WTC11 (cell line): ENCODE measurements around the gene MFSD2A. TPM values are rescaled to one million over a fixed set of nuclear protein-coding genes. Genes with fewer than 3 reads are reported as not detected.

ENCODE experiments used
- ATAC-seq: fragments of 200-7000 bp; cut with Tn5 transposase; 2 replicates; pipeline ENCODE4 v1.10.0; 2021; ENCODE audit warnings: mild to moderate bottlenecking, moderate library complexity
- CTCF ChIA-PET: fragments of 300-600 bp; sonication (Branson Sonifier 250); formaldehyde crosslinking; loops from one replicate; lab custom pipeline; 2021; ENCODE audit warnings: antibody characterized with exemption; lab: Charles Lee
- POLR2A ChIA-PET: fragments of 350-600 bp; sonication (Branson Sonifier 250); formaldehyde crosslinking; loops from one replicate; lab custom pipeline; 2021; ENCODE audit warnings: antibody characterized with exemption; lab: Charles Lee
- DNase-seq: peaks from one replicate; pipeline ENCODE4 v3.0.0; 2021; ENCODE audit warnings: low spot score
- H3K27ac Mint-ChIP-seq: 2 replicates; pipeline ENCODE4 v1.8.0; 2021; ENCODE audit warnings: mixed read lengths
- H3K27me3 Mint-ChIP-seq: 2 replicates; pipeline ENCODE4 v1.8.0; 2021; ENCODE audit warnings: low read depth, mild to moderate bottlenecking, moderate library complexity, mixed read lengths
- H3K36me3 Mint-ChIP-seq: 2 replicates; pipeline ENCODE4 v1.8.0; 2021; ENCODE audit warnings: mixed read lengths
- H3K4me1 Mint-ChIP-seq: 2 replicates; pipeline ENCODE4 v1.8.0; 2022; ENCODE audit warnings: mixed read lengths
- H3K4me3 Mint-ChIP-seq: 2 replicates; pipeline ENCODE4 v1.8.0; 2021; ENCODE audit warnings: mild to moderate bottlenecking, moderate library complexity, mixed read lengths
- H3K9me3 Mint-ChIP-seq: 2 replicates; pipeline ENCODE4 v1.8.0; 2021; ENCODE audit warnings: mixed read lengths
- ESRRA ChIP-seq: sonication (generic); formaldehyde crosslinking; IDR thresholded peaks from 2 replicates; pipeline ENCODE4 v1.8.1; 2022; ENCODE audit warnings: mild to moderate bottlenecking, missing genetic modification reagents, borderline replicate concordance
- FOXP1 ChIP-seq: sonication (generic); formaldehyde crosslinking; IDR thresholded peaks from 2 replicates; pipeline ENCODE4 v1.8.0; 2022; ENCODE audit warnings: missing genetic modification reagents, mild to moderate bottlenecking, moderate library complexity, borderline replicate concordance
- JUN ChIP-seq: sonication (generic); formaldehyde crosslinking; IDR thresholded peaks from 2 replicates; pipeline ENCODE4 v1.8.0; 2023; ENCODE audit warnings: mild to moderate bottlenecking, missing genetic modification reagents
- KAT7 ChIP-seq: sonication (generic); formaldehyde crosslinking; IDR thresholded peaks from 2 replicates; pipeline ENCODE4 v1.8.1; 2023; ENCODE audit warnings: missing genetic modification reagents, mild to moderate bottlenecking, borderline replicate concordance
- NFYB ChIP-seq: sonication (generic); formaldehyde crosslinking; conservative IDR thresholded peaks from 2 replicates; pipeline ENCODE4 v1.8.0; 2022; ENCODE audit warnings: low read depth, missing genetic modification reagents
- NR1H2 ChIP-seq: sonication (generic); formaldehyde crosslinking; IDR thresholded peaks from 2 replicates; pipeline ENCODE4 v1.9.0; 2021; ENCODE audit warnings: mild to moderate bottlenecking, moderate library complexity, missing genetic modification reagents
- TEAD1 ChIP-seq: sonication (generic); formaldehyde crosslinking; IDR thresholded peaks from 2 replicates; pipeline ENCODE4 v1.8.0; 2022; ENCODE audit warnings: mild to moderate bottlenecking, missing genetic modification reagents
- ZNF219 ChIP-seq: sonication (generic); formaldehyde crosslinking; IDR thresholded peaks from 2 replicates; pipeline ENCODE4 v1.8.0; 2023; ENCODE audit warnings: missing genetic modification reagents, mild to moderate bottlenecking, borderline replicate concordance
- ZNF416 ChIP-seq: fragments of 250-450 bp; sonication (Bioruptor Pico); IDR thresholded peaks from 2 replicates; pipeline ENCODE4 v1.9.0; 2021; ENCODE audit warnings: mild to moderate bottlenecking, inconsistent platforms
- ZNF423 ChIP-seq: fragments of 250-450 bp; sonication (Bioruptor Pico); IDR thresholded peaks from 2 replicates; pipeline ENCODE4 v2.1.2; 2022; ENCODE audit warnings: mild to moderate bottlenecking, moderate library complexity
- ZNF671 ChIP-seq: fragments of 250-450 bp; sonication (Bioruptor Pico); IDR thresholded peaks from 2 replicates; pipeline ENCODE4 v1.8.0; 2021; ENCODE audit warnings: mild to moderate bottlenecking
- total RNA-seq: library from RNA; stranded (reverse); gene quantifications from 3 replicates; pipeline ENCODE4 v1.2.3, GENCODE V29; 2021
- TF ChIP-seq, protein P1 (sequence below): sonication (generic); formaldehyde crosslinking; IDR thresholded peaks from 2 replicates; pipeline ENCODE4 v1.8.0; 2023; ENCODE audit warnings: missing genetic modification reagents, mild to moderate bottlenecking, borderline replicate concordance
- TF ChIP-seq, protein P2 (sequence below): fragments of 250-450 bp; sonication (Bioruptor Pico); IDR thresholded peaks from 2 replicates; pipeline ENCODE4 v1.9.0; 2021; ENCODE audit warnings: mild to moderate bottlenecking
- TF ChIP-seq, protein P3 (sequence below): sonication (generic); formaldehyde crosslinking; conservative IDR thresholded peaks from 2 replicates; pipeline ENCODE4 v1.8.1; 2023; ENCODE audit warnings: mild to moderate bottlenecking, low read depth, missing genetic modification reagents, moderate library complexity
- TF ChIP-seq, protein P4 (sequence below): sonication (generic); formaldehyde crosslinking; IDR thresholded peaks from 2 replicates; pipeline ENCODE4 v1.8.1; 2023; ENCODE audit warnings: mild to moderate bottlenecking, missing genetic modification reagents, moderate library complexity
- TF ChIP-seq, protein P5 (sequence below): sonication (generic); formaldehyde crosslinking; IDR thresholded peaks from 2 replicates; pipeline ENCODE4 v1.8.1; 2023; ENCODE audit warnings: mild to moderate bottlenecking, missing genetic modification reagents
- TF ChIP-seq, protein P6 (sequence below): sonication (generic); formaldehyde crosslinking; IDR thresholded peaks from 2 replicates; pipeline ENCODE4 v1.8.1; 2023; ENCODE audit warnings: mild to moderate bottlenecking, missing genetic modification reagents, borderline replicate concordance

MFSD2A gene
- total RNA-seq, 1 experiment from 2014 or later, result 14.0 TPM

DNA sequence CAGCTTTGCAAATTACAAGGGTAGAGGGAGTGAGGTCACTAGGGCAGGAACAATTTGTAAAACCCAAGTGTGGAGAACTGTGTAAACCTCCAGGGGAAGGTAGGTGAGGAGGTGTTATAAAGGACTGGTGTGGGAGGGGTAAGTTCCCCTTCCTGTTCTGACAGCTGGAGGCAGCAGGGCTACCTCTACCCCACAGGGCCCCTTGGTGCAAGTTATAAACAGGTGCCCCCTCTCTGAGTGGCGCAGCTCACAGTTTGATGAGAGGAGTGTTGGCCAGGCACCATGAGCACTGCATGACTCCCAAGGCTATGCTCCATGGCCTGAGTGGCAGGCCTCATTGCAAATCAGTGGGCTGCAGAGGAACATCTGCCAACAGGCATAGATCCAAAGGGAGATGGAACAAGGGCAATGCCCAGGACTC, 41.0 kb downstream of the MFSD2A start:
- no peaks in the 10 kb centered on the region for H3K36me3 Mint-ChIP-seq
- TF ChIP-seq ZNF423 (CRISPR knock-in tag) (no peak), ESRRA (CRISPR knock-in tag) (no peak), TEAD1 (no peak), NFYB (no peak), ZNF416 (CRISPR knock-in tag) (no peak), KAT7 (CRISPR knock-in tag) (no peak)
- TF ChIP-seq, protein P1, sequence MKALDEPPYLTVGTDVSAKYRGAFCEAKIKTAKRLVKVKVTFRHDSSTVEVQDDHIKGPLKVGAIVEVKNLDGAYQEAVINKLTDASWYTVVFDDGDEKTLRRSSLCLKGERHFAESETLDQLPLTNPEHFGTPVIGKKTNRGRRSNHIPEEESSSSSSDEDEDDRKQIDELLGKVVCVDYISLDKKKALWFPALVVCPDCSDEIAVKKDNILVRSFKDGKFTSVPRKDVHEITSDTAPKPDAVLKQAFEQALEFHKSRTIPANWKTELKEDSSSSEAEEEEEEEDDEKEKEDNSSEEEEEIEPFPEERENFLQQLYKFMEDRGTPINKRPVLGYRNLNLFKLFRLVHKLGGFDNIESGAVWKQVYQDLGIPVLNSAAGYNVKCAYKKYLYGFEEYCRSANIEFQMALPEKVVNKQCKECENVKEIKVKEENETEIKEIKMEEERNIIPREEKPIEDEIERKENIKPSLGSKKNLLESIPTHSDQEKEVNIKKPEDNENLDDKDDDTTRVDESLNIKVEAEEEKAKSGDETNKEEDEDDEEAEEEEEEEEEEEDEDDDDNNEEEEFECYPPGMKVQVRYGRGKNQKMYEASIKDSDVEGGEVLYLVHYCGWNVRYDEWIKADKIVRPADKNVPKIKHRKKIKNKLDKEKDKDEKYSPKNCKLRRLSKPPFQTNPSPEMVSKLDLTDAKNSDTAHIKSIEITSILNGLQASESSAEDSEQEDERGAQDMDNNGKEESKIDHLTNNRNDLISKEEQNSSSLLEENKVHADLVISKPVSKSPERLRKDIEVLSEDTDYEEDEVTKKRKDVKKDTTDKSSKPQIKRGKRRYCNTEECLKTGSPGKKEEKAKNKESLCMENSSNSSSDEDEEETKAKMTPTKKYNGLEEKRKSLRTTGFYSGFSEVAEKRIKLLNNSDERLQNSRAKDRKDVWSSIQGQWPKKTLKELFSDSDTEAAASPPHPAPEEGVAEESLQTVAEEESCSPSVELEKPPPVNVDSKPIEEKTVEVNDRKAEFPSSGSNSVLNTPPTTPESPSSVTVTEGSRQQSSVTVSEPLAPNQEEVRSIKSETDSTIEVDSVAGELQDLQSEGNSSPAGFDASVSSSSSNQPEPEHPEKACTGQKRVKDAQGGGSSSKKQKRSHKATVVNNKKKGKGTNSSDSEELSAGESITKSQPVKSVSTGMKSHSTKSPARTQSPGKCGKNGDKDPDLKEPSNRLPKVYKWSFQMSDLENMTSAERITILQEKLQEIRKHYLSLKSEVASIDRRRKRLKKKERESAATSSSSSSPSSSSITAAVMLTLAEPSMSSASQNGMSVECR, result no peak
- TF ChIP-seq, protein P2, sequence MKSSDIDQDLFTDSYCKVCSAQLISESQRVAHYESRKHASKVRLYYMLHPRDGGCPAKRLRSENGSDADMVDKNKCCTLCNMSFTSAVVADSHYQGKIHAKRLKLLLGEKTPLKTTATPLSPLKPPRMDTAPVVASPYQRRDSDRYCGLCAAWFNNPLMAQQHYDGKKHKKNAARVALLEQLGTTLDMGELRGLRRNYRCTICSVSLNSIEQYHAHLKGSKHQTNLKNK (CRISPR knock-in tag), result no peak
- TF ChIP-seq, protein P3, sequence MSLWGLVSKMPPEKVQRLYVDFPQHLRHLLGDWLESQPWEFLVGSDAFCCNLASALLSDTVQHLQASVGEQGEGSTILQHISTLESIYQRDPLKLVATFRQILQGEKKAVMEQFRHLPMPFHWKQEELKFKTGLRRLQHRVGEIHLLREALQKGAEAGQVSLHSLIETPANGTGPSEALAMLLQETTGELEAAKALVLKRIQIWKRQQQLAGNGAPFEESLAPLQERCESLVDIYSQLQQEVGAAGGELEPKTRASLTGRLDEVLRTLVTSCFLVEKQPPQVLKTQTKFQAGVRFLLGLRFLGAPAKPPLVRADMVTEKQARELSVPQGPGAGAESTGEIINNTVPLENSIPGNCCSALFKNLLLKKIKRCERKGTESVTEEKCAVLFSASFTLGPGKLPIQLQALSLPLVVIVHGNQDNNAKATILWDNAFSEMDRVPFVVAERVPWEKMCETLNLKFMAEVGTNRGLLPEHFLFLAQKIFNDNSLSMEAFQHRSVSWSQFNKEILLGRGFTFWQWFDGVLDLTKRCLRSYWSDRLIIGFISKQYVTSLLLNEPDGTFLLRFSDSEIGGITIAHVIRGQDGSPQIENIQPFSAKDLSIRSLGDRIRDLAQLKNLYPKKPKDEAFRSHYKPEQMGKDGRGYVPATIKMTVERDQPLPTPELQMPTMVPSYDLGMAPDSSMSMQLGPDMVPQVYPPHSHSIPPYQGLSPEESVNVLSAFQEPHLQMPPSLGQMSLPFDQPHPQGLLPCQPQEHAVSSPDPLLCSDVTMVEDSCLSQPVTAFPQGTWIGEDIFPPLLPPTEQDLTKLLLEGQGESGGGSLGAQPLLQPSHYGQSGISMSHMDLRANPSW, result no peak
- CTCF ChIA-PET, result interaction anchor here (1.9 kb wide), 1 partner anchor 37 kb away, joined by 4 read pairs; no protein-coding TSS in a partner anchor
- no peak for DNase-seq
- peaks cover 3% of the 10 kb centered on the region; the same call in 1 of the 2 replicates for H3K9me3 Mint-ChIP-seq
- POLR2A ChIA-PET, result no interaction called here
- 0 out of 2 replicates have a peak, but pooled peaks cover 3% of the 10 kb centered on the region for H3K4me1 Mint-ChIP-seq
- H3K27ac Mint-ChIP-seq, result no peak overlapping the region; the same call in 1 of the 2 replicates
- peaks cover 3% of the 10 kb centered on the region; the same call in 1 of the 2 replicates for H3K27me3 Mint-ChIP-seq
- ATAC-seq, result peak; percentile 34
- no peak overlapping the region for H3K4me3 Mint-ChIP-seq

DNA sequence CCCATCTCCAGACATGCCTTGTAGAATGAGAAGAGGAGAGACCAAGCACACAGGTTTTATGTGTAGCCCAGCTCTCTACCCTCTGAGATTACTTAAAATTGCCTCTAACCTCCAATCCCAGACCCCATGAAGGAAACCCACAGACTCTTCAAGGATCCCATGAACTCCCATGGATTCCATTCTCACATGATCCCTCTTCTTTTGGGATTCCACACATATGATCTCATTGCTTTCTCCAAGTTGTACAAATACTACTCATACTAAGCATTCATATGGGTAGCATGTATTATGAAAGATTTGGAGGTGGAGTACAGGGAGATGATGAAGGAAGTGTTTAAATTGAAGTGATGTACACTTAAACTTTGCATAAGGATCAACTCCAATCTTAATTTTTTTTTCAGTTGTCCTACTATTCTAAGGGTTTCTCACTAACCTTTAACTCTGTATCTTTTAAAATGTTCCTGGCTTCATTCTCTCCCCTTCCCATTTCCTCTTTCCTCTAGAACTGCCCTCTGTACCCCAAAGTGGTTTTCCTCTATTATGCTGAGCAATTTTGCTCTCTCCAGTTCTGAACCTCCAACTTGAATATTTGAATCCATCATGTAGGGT, 41.6 kb downstream of the MFSD2A start:
- no peak for TF ChIP-seq FOXP1 (CRISPR knock-in tag)
- no peak for ATAC-seq
- no peak overlapping the region for H3K4me3 Mint-ChIP-seq
- no peak for DNase-seq
- H3K27me3 Mint-ChIP-seq, result peaks cover 3% of the 10 kb centered on the region; the same call in 1 of the 2 replicates
- H3K36me3 Mint-ChIP-seq, result no peaks in the 10 kb centered on the region
- ChIA-PET CTCF (interaction anchor here (1.9 kb wide), 1 partner anchor 36 kb away, joined by 4 read pairs; no protein-coding TSS in a partner anchor), POLR2A (no interaction called here)
- H3K9me3 Mint-ChIP-seq, result peaks cover 3% of the 10 kb centered on the region; the same call in 1 of the 2 replicates
- 0 out of 2 replicates have a peak, but pooled peaks cover 3% of the 10 kb centered on the region for H3K4me1 Mint-ChIP-seq
- H3K27ac Mint-ChIP-seq, result no peak overlapping the region

DNA sequence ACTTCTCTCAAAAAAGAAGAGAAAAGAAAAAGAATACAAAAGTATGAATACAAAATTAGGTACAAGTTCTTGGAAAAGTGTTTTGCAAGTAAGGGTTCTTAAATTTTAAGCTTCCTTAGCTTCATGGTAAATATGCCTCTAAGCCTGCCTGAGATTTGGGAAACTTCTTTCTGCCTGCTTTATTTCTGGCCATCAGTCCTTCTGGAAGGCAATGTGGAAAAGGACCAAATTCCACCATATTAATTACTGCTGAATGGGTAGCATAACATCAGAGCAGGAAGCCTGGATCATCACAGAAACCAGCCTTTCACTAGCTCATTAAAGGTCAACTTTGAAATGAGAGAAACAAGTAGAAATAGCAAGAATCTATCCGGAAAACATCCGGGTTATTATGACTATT, 46.5 kb downstream of the MFSD2A start:
- Mint-ChIP-seq H3K27me3 (peaks cover 3% of the 10 kb centered on the region; the same call in 1 of the 2 replicates), H3K4me3 (no peak overlapping the region), H3K4me1 (peaks cover 15% of the 10 kb centered on the region), H3K27ac (no peak overlapping the region), H3K9me3 (peaks cover 3% of the 10 kb centered on the region; the same call in 1 of the 2 replicates), H3K36me3 (no peaks in the 10 kb centered on the region)
- POLR2A ChIA-PET, result no interaction called here
- CTCF ChIA-PET, result interaction anchor here (1.2 kb wide), 1 partner anchor 82 kb away, joined by 5 read pairs; no protein-coding TSS in a partner anchor
- no peak for ATAC-seq
- no peak for DNase-seq
- TF ChIP-seq, protein P4, sequence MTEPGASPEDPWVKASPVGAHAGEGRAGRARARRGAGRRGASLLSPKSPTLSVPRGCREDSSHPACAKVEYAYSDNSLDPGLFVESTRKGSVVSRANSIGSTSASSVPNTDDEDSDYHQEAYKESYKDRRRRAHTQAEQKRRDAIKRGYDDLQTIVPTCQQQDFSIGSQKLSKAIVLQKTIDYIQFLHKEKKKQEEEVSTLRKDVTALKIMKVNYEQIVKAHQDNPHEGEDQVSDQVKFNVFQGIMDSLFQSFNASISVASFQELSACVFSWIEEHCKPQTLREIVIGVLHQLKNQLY, result no peak
- TF ChIP-seq ZNF671 (CRISPR knock-in tag) (no peak), ZNF219 (no peak), NR1H2 (CRISPR knock-in tag) (no peak), JUN (CRISPR knock-in tag) (no peak)
- TF ChIP-seq, protein P5, sequence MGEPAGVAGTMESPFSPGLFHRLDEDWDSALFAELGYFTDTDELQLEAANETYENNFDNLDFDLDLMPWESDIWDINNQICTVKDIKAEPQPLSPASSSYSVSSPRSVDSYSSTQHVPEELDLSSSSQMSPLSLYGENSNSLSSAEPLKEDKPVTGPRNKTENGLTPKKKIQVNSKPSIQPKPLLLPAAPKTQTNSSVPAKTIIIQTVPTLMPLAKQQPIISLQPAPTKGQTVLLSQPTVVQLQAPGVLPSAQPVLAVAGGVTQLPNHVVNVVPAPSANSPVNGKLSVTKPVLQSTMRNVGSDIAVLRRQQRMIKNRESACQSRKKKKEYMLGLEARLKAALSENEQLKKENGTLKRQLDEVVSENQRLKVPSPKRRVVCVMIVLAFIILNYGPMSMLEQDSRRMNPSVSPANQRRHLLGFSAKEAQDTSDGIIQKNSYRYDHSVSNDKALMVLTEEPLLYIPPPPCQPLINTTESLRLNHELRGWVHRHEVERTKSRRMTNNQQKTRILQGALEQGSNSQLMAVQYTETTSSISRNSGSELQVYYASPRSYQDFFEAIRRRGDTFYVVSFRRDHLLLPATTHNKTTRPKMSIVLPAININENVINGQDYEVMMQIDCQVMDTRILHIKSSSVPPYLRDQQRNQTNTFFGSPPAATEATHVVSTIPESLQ (CRISPR knock-in tag), result no peak
- TF ChIP-seq, protein P6, sequence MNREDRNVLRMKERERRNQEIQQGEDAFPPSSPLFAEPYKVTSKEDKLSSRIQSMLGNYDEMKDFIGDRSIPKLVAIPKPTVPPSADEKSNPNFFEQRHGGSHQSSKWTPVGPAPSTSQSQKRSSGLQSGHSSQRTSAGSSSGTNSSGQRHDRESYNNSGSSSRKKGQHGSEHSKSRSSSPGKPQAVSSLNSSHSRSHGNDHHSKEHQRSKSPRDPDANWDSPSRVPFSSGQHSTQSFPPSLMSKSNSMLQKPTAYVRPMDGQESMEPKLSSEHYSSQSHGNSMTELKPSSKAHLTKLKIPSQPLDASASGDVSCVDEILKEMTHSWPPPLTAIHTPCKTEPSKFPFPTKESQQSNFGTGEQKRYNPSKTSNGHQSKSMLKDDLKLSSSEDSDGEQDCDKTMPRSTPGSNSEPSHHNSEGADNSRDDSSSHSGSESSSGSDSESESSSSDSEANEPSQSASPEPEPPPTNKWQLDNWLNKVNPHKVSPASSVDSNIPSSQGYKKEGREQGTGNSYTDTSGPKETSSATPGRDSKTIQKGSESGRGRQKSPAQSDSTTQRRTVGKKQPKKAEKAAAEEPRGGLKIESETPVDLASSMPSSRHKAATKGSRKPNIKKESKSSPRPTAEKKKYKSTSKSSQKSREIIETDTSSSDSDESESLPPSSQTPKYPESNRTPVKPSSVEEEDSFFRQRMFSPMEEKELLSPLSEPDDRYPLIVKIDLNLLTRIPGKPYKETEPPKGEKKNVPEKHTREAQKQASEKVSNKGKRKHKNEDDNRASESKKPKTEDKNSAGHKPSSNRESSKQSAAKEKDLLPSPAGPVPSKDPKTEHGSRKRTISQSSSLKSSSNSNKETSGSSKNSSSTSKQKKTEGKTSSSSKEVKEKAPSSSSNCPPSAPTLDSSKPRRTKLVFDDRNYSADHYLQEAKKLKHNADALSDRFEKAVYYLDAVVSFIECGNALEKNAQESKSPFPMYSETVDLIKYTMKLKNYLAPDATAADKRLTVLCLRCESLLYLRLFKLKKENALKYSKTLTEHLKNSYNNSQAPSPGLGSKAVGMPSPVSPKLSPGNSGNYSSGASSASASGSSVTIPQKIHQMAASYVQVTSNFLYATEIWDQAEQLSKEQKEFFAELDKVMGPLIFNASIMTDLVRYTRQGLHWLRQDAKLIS, result no peak
